Measurements from ENCODE around the gene MAP3K3.
A peak's percentile ranks its signal among the peaks of the same experiment; 100 is the strongest.

MAP3K3 gene

DNA sequence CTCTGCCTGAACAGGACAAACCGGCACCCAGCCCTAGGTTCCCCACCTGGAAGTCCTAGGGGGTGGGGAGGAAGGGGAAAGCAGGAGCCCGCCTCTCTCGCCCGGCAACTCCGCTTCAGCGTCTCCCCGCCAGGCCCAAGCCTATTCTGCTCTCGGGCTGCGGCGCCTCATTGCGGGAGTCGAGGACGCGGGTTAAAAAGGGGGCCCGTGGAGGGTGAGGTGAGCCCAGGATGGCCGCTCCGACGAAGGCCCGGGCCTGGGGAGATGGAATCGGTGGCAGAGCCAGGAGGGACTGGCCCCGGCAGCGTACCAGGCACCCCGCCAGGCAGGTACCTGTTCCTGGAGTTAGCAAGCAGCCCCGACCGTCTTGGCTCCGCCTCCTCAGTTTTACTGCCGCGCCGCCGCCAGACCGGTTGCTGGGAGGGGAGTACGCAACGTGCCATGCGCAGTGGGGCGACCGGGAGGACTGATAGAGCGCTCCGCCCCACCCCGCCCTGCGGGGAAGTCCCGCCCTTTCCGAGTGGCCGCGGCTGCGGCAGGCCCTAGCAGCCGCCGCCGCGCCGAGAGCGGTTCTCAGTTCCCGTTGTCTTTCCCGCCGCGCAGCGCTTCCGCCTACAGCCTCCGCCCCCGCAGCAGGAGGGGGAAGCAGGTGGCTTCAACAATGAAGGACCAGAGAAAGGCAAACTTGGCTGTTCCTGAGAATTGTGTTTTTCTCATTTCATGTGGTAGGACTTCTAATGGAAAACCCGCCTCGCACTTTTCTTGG, 119.4 kb downstream of the MAP3K3 start, which contains the start of gene STRADA (continued):
- TF ChIP-seq ZNF473 (tag by site-specific recombination; IDR thresholded peaks at IDR 0.05) (no peak), GLIS2 (tag by site-specific recombination; IDR thresholded peaks at IDR 0.05) (peak; percentile 62), ZNF416 (tag by site-specific recombination; IDR thresholded peaks at IDR 0.05) (no peak), ZNF596 (tag by site-specific recombination; IDR thresholded peaks at IDR 0.05) (no peak), PRDM2 (tag by site-specific recombination; IDR thresholded peaks at IDR 0.05; ENCODE audit: borderline replicate concordance) (no peak), ZNF560 (tag by site-specific recombination; IDR thresholded peaks at IDR 0.05; ENCODE audit: borderline replicate concordance) (no peak), ZNF24 (tag by site-specific recombination; IDR thresholded peaks at IDR 0.05) (peak; percentile 86), ZNF677 (tag by site-specific recombination; IDR thresholded peaks at IDR 0.05) (no peak), ZNF530 (tag by site-specific recombination; IDR thresholded peaks at IDR 0.05; ENCODE audit: low read depth) (no peak), ZNF114 (tag by site-specific recombination; IDR thresholded peaks at IDR 0.05) (no peak), ZSCAN4 (tag by site-specific recombination; IDR thresholded peaks at IDR 0.05) (peak; percentile 51), ZNF585B (tag by site-specific recombination; IDR thresholded peaks at IDR 0.05) (peak; percentile 65; the same call in 1 of the 2 replicates), ZNF311 (tag by site-specific recombination; IDR thresholded peaks at IDR 0.05; ENCODE audit: borderline replicate concordance) (no peak), ZNF391 (tag by site-specific recombination; IDR thresholded peaks at IDR 0.05; ENCODE audit: borderline replicate concordance, low read depth) (peak; percentile 87; the same call in 1 of the 2 replicates), ZNF701 (tag by site-specific recombination; IDR thresholded peaks at IDR 0.05) (no peak), KLF7 (tag by site-specific recombination; IDR thresholded peaks at IDR 0.05; ENCODE audit: borderline replicate concordance) (no peak), GFI1B (tag by site-specific recombination; IDR thresholded peaks at IDR 0.05) (no peak), ZNF239 (tag by site-specific recombination; IDR thresholded peaks at IDR 0.05) (no peak), ZNF121 (tag by site-specific recombination; IDR thresholded peaks at IDR 0.05) (0 out of 2 replicates have a peak, but pooled peaks have one; percentile 41), ZBTB8A (tag by site-specific recombination; IDR thresholded peaks at IDR 0.05) (peak; percentile 89)
- TF ChIP-seq, protein P1, sequence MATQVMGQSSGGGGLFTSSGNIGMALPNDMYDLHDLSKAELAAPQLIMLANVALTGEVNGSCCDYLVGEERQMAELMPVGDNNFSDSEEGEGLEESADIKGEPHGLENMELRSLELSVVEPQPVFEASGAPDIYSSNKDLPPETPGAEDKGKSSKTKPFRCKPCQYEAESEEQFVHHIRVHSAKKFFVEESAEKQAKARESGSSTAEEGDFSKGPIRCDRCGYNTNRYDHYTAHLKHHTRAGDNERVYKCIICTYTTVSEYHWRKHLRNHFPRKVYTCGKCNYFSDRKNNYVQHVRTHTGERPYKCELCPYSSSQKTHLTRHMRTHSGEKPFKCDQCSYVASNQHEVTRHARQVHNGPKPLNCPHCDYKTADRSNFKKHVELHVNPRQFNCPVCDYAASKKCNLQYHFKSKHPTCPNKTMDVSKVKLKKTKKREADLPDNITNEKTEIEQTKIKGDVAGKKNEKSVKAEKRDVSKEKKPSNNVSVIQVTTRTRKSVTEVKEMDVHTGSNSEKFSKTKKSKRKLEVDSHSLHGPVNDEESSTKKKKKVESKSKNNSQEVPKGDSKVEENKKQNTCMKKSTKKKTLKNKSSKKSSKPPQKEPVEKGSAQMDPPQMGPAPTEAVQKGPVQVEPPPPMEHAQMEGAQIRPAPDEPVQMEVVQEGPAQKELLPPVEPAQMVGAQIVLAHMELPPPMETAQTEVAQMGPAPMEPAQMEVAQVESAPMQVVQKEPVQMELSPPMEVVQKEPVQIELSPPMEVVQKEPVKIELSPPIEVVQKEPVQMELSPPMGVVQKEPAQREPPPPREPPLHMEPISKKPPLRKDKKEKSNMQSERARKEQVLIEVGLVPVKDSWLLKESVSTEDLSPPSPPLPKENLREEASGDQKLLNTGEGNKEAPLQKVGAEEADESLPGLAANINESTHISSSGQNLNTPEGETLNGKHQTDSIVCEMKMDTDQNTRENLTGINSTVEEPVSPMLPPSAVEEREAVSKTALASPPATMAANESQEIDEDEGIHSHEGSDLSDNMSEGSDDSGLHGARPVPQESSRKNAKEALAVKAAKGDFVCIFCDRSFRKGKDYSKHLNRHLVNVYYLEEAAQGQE (tag by site-specific recombination; IDR thresholded peaks at IDR 0.05), result no peak; the same call in 1 of the 2 replicates
- TF ChIP-seq, protein P2, sequence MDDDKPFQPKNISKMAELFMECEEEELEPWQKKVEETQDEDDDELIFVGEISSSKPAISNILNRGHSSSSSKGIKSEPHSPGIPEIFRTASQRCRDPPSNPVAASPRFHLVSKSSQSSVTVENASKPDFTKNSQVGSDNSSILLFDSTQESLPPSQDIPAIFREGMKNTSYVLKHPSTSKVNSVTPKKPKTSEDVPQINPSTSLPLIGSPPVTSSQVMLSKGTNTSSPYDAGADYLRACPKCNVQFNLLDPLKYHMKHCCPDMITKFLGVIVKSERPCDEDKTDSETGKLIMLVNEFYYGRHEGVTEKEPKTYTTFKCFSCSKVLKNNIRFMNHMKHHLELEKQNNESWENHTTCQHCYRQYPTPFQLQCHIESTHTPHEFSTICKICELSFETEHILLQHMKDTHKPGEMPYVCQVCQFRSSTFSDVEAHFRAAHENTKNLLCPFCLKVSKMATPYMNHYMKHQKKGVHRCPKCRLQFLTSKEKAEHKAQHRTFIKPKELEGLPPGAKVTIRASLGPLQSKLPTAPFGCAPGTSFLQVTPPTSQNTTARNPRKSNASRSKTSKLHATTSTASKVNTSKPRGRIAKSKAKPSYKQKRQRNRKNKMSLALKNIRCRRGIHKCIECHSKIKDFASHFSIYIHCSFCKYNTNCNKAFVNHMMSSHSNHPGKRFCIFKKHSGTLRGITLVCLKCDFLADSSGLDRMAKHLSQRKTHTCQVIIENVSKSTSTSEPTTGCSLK (tag by site-specific recombination; IDR thresholded peaks at IDR 0.05), result no peak
- TF ChIP-seq, protein P3, sequence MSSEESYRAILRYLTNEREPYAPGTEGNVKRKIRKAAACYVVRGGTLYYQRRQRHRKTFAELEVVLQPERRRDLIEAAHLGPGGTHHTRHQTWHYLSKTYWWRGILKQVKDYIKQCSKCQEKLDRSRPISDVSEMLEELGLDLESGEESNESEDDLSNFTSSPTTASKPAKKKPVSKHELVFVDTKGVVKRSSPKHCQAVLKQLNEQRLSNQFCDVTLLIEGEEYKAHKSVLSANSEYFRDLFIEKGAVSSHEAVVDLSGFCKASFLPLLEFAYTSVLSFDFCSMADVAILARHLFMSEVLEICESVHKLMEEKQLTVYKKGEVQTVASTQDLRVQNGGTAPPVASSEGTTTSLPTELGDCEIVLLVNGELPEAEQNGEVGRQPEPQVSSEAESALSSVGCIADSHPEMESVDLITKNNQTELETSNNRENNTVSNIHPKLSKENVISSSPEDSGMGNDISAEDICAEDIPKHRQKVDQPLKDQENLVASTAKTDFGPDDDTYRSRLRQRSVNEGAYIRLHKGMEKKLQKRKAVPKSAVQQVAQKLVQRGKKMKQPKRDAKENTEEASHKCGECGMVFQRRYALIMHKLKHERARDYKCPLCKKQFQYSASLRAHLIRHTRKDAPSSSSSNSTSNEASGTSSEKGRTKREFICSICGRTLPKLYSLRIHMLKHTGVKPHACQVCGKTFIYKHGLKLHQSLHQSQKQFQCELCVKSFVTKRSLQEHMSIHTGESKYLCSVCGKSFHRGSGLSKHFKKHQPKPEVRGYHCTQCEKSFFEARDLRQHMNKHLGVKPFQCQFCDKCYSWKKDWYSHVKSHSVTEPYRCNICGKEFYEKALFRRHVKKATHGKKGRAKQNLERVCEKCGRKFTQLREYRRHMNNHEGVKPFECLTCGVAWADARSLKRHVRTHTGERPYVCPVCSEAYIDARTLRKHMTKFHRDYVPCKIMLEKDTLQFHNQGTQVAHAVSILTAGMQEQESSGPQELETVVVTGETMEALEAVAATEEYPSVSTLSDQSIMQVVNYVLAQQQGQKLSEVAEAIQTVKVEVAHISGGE (tag by site-specific recombination; conservative IDR thresholded peaks at IDR 0.05; ENCODE audit: low read depth), result peak; percentile 87

Data from HEK293 (cell line).